Body of pancreas (tissue), 4 donors: ENCODE data around the gene HELB. TPM values are rescaled to one million over a fixed set of nuclear protein-coding genes. Genes with fewer than 3 reads are reported as not detected.

Experiments used
- ATAC-seq: fragments of 150-250 bp; one replicate; pipeline ENCODE4 v1.9.1; 2016
- DNase-seq, 4 donors: peaks; one replicate each; pipeline ENCODE4 v3.0.0-alpha.2; 2019
- H3K27ac ChIP-seq, 4 donors: fragments of 200-600 bp; sonication (generic); 1 replicate in 3 of 4; 2 replicates in 1 of 4; pipeline versions ENCODE4 v1.5.1 to v1.6.1; 2016 to 2019; ENCODE audit warnings: mild to moderate bottlenecking in 1 of 4, mixed read lengths in 1 of 4, moderate library complexity in 1 of 4
- H3K27me3 ChIP-seq, 2 donors: fragments of 200-600 bp; sonication (generic); one replicate each; pipeline ENCODE4 v1.6.0; 2016; ENCODE audit warnings: mild to moderate bottlenecking in 1 of 2
- H3K36me3 ChIP-seq, 2 donors: fragments of 200-600 bp; sonication (generic); replicated peaks in 1 of 2; 2 replicates each; pipeline ENCODE4 v1.5.1; 2016; ENCODE audit warnings: low read depth in 2 of 2; ENCODE audit not compliant: insufficient read depth in 1 of 2
- H3K4me1 ChIP-seq: fragments of 200-600 bp; sonication (generic); one replicate; pipeline ENCODE4 v1.6.0; 2016
- H3K4me3 ChIP-seq, 2 donors: fragments of 200-600 bp; sonication (generic); 1 replicate in 1 of 2; 2 replicates in 1 of 2; pipeline ENCODE4 v1.5.1; 2016 to 2019
- H3K9me3 ChIP-seq, 3 donors: fragments of 200-600 bp; sonication (generic); 1 replicate in 2 of 3; 2 replicates in 1 of 3; pipeline ENCODE4 v1.5.1; 2016
- CTCF ChIP-seq, 7 experiments: fragments of 450-650 bp in 4 of 7; fragments of 200-600 bp in 3 of 7; sonication (generic) in 3 of 7; IDR thresholded peaks; one replicate each; pipeline ENCODE4 v1.5.1; 2016 to 2019; ENCODE audit warnings: antibody characterized with exemption in 7 of 7
- POLR2A ChIP-seq, 3 donors: fragments of 450-650 bp; IDR thresholded peaks; one replicate each; pipeline ENCODE4 v1.6.1; 2016; ENCODE audit warnings: antibody characterized with exemption in 3 of 3, mild to moderate bottlenecking in 2 of 3
- WGBS, 2 donors: methylation state at CpG; one replicate each; pipeline ENCODE4 v1.1.5; 2017; 5-methylcytosine and 5-hydroxymethylcytosine counted together
- intact Hi-C: fragments of 100-400 bp; cut with DNase I; formaldehyde crosslinking; loops from one replicate; pipeline ENCODE4 v1.15.1; 2023
- total RNA-seq, 2 donors: library from RNA; depleted of rRNA; stranded (reverse); fragments of >200 nt; gene quantifications; one replicate each; pipeline ENCODE4 v1.1.0, GENCODE V29; 2016

The HELB gene
- total RNA-seq, 2 donors from 2014 or later, result 2.9 to 3.6 TPM

GRCh38 chr12:66309606-66310005 lies 7.3 kb downstream of the HELB start:
- Histone ChIP-seq H3K4me1 (no peaks in the 10 kb centered on the region), H3K36me3 (no peaks in the 10 kb centered on the region), H3K9me3 (no peaks in the 10 kb centered on the region), H3K4me3 (no peak overlapping the region), H3K27me3 (no peaks in the 10 kb centered on the region), H3K27ac (no peak overlapping the region)
- TF ChIP-seq CTCF (IDR thresholded peaks at IDR 0.05) (no peak), POLR2A (IDR thresholded peaks at IDR 0.05) (no peak)
- WGBS, 2 donors, result 96% methylated on average over 1 of the region's 1 CpG
- no peak for ATAC-seq
- DNase-seq, result no peak
- intact Hi-C loops, result no loop called here

- intact Hi-C loops, result no loop called here
- 47 to 65% methylated on average over 1 of the region's 1 CpG for WGBS, 2 donors
- TF ChIP-seq POLR2A (IDR thresholded peaks at IDR 0.05), result no peak
- TF ChIP-seq CTCF (IDR thresholded peaks at IDR 0.05), result no peak
- DNase-seq (no peak), ATAC-seq (no peak)
- Histone ChIP-seq H3K4me3 (no peak overlapping the region), H3K36me3 (peaks cover 0 to 1% of the 10 kb centered on the region in 2 donors), H3K27ac (no peak overlapping the region), H3K4me1 (no peaks in the 10 kb centered on the region), H3K27me3 (no peaks in the 10 kb centered on the region), H3K9me3 (no peaks in the 10 kb centered on the region)
Measured at GRCh38 chr12:66312189-66312588, 9.9 kb downstream of the HELB start.

GRCh38 chr12:66314278-66314677 lies 12.0 kb downstream of the HELB start:
- TF ChIP-seq POLR2A (IDR thresholded peaks at IDR 0.05) (no peak), CTCF (IDR thresholded peaks at IDR 0.05) (no peak)
- Histone ChIP-seq H3K27me3 (no peaks in the 10 kb centered on the region), H3K4me1 (no peaks in the 10 kb centered on the region), H3K36me3 (peaks cover 0 to 1% of the 10 kb centered on the region in 2 donors), H3K4me3 (no peak overlapping the region), H3K27ac (no peak overlapping the region), H3K9me3 (no peaks in the 10 kb centered on the region)
- intact Hi-C loops, result no loop called here
- DNase-seq, result no peak
- no peak for ATAC-seq

GRCh38 chr12:66319266-66319954 lies 17.1 kb downstream of the HELB start:
- DNase-seq (no peak), ATAC-seq (no peak)
- Histone ChIP-seq H3K4me1 (no peaks in the 10 kb centered on the region), H3K27ac (no peak overlapping the region), H3K27me3 (no peaks in the 10 kb centered on the region), H3K4me3 (no peak overlapping the region), H3K9me3 (no peaks in the 10 kb centered on the region), H3K36me3 (peaks cover 0 to 1% of the 10 kb centered on the region in 2 donors)
- intact Hi-C loops, result no loop called here
- WGBS, 2 donors, result 60 to 83% methylated on average over 4 of the region's 4 CpGs
- TF ChIP-seq CTCF (IDR thresholded peaks at IDR 0.05) (no peak), POLR2A (IDR thresholded peaks at IDR 0.05) (no peak)

GRCh38 chr12:66320996-66321395 lies 18.7 kb downstream of the HELB start:
- no peaks in the 10 kb centered on the region for H3K4me1 ChIP-seq
- no peaks in the 10 kb centered on the region for H3K27me3 ChIP-seq
- DNase-seq, result no peak
- WGBS, 2 donors, result 94 to 97% methylated on average over 3 of the region's 3 CpGs
- no peak overlapping the region for H3K27ac ChIP-seq
- H3K4me3 ChIP-seq, result no peak overlapping the region
- intact Hi-C loops, result no loop called here
- no peaks in the 10 kb centered on the region for H3K9me3 ChIP-seq
- H3K36me3 ChIP-seq, result peaks cover 0 to under 1% of the 10 kb centered on the region in 2 donors
- TF ChIP-seq CTCF (IDR thresholded peaks at IDR 0.05) (no peak), POLR2A (IDR thresholded peaks at IDR 0.05) (no peak)
- ATAC-seq, result no peak
